KOPT-K1 (cell line): ENCODE data around the gene CLTC.

Source experiments
- H3K27ac ChIP-seq: fragments of 200-600 bp; sonication (generic); 2 replicates; pipeline ENCODE4 v1.5.1; 2016; ENCODE audit warnings: antibody characterized with exemption, mild to moderate bottlenecking, low read depth, low read length; ENCODE audit not compliant: poor library complexity, severe bottlenecking
- H3K36me3 ChIP-seq: fragments of 200-600 bp; sonication (generic); 2 replicates; pipeline ENCODE4 v1.5.1; 2017; ENCODE audit warnings: antibody characterized with exemption, mild to moderate bottlenecking, low read length, moderate library complexity; ENCODE audit not compliant: insufficient read depth
- H3K9me3 ChIP-seq: fragments of 200-600 bp; sonication (generic); 2 replicates; pipeline ENCODE4 v1.5.1; 2017; ENCODE audit warnings: antibody characterized with exemption, low read length, mild to moderate bottlenecking; ENCODE audit not compliant: insufficient read depth, poor library complexity, severe bottlenecking

Gene CLTC

GRCh38 chr17:59714255-59714654 is 94.6 kb downstream of the CLTC start:
- Histone ChIP-seq H3K9me3 (no peaks in the 10 kb centered on the region), H3K27ac (no peak overlapping the region)

GRCh38 chr17:59716427-59716826 is 96.7 kb downstream of the CLTC start:
- no peaks in the 10 kb centered on the region for H3K9me3 ChIP-seq
- no peak overlapping the region for H3K27ac ChIP-seq

More at GRCh38 chr17:59714255-59714654, 94.6 kb downstream of the CLTC start:
- H3K36me3 ChIP-seq, result no peaks in the 10 kb centered on the region

GRCh38 chr17:59719526-59719925 is 99.8 kb downstream of the CLTC start:
- no peaks in the 10 kb centered on the region for H3K9me3 ChIP-seq
- no peak overlapping the region for H3K27ac ChIP-seq

More at GRCh38 chr17:59716427-59716826, 96.7 kb downstream of the CLTC start:
- H3K36me3 ChIP-seq, result no peaks in the 10 kb centered on the region

DNA sequence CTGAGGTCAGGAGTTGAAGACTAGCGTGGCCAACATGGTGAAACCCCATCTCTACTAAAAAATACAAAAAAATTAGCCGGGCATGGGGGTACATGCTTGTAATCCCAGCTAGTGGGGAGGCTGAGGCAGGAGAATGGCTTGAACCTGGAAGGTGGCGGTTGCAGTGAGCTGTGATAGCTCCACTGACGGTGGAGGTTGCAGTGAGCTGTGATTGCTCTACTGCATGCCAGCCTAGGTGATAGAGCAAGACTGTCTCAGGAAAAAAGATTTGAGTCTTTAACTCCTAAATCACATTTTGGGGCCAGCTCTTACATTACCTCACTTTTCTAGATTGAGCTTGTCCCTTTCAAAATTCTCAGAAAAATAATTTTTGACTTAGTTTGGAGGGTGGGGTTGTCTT is 102.9 kb downstream of the CLTC start:
- Histone ChIP-seq H3K27ac (no peak overlapping the region), H3K36me3 (no peaks in the 10 kb centered on the region), H3K9me3 (no peaks in the 10 kb centered on the region)

More at GRCh38 chr17:59719526-59719925, 99.8 kb downstream of the CLTC start:
- H3K36me3 ChIP-seq, result no peaks in the 10 kb centered on the region

DNA sequence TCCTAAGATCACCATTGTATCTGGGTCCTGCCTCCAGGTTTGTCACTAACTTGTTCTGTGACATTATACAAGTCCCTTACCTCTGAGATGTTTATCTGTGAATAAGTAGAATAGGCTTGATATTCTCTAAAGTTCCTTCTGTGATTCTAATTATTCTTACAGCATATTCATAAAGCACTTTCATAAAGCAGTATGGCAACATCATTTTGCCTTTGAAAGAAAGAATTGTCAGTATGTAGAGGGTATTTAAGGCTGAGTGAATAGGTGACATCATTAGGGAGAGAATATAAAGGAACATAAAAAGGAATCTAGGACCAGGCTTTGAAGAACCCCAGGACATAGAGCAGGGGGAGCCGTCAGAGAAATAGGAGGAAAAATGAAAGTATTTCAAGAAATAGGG is 103.3 kb downstream of the CLTC start:
- Histone ChIP-seq H3K9me3 (no peaks in the 10 kb centered on the region), H3K27ac (no peak overlapping the region)

GRCh38 chr17:59723607-59724006 is 103.9 kb downstream of the CLTC start:
- Histone ChIP-seq H3K27ac (no peak overlapping the region), H3K36me3 (no peaks in the 10 kb centered on the region), H3K9me3 (no peaks in the 10 kb centered on the region)

More for the DNA sequence above, 103.3 kb downstream of the CLTC start:
- no peaks in the 10 kb centered on the region for H3K36me3 ChIP-seq

GRCh38 chr17:59725691-59726090 is 106.0 kb downstream of the CLTC start:
- Histone ChIP-seq H3K27ac (no peak overlapping the region), H3K9me3 (no peaks in the 10 kb centered on the region), H3K36me3 (no peaks in the 10 kb centered on the region)

DNA sequence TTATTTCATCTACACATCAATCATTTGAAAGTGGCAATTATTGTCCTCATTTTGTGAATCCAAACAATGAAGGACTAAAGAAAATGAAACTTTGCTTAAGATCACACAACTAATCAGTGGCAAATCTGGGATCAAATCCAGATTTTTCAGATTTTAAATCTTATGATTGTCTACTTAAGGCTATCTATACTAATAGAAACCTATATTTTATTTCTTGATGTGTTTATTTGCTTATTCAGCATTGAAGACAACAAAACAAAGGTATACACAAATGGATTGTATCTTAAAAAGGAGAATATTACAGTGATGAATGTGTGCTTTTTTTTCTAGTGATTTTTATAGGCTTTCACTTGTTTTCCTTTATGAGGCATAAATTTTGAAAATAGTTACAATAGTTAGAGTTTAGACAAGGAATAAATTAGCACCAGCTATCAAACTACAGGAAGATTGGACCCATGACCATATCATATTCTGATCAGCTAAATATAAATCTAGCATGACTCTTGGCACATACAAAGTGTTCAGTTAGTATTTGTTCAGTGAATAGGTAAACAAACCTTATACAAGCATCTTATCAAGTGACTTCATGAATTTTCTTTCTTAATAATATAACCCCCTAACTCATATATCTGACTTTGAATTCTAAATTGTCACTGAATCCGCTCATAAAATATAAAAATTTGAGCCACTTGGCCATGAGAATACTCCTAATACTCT is 108.3 kb downstream of the CLTC start:
- peaks cover 4% of the 10 kb centered on the region; the same call in 1 of the 2 replicates for H3K36me3 ChIP-seq
- H3K9me3 ChIP-seq, result no peaks in the 10 kb centered on the region
- no peak overlapping the region for H3K27ac ChIP-seq

GRCh38 chr17:59730268-59730834 is 110.7 kb downstream of the CLTC start:
- no peak overlapping the region for H3K27ac ChIP-seq
- peaks cover 21% of the 10 kb centered on the region for H3K36me3 ChIP-seq
- no peaks in the 10 kb centered on the region for H3K9me3 ChIP-seq

DNA sequence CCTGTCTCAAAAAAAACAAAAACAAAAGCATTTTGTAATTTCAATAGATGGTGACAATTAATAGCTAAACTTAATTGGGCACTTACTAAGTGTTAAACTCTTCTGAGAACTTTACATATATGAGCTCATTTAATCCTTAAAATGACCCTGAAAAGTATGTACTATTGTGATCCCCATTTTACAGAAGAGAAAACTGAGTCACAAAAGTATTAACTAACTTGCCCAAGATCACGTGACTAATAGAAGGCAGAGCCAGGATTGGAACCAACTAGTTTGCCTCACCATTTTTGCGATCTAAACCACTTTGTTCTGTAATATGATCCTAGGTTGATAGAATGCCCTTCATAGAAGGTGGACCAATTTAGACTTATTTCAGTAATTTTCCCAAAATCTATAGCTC is 114.0 kb downstream of the CLTC start:
- Histone ChIP-seq H3K36me3 (peaks cover 41% of the 10 kb centered on the region), H3K27ac (no peak overlapping the region), H3K9me3 (no peaks in the 10 kb centered on the region)

DNA sequence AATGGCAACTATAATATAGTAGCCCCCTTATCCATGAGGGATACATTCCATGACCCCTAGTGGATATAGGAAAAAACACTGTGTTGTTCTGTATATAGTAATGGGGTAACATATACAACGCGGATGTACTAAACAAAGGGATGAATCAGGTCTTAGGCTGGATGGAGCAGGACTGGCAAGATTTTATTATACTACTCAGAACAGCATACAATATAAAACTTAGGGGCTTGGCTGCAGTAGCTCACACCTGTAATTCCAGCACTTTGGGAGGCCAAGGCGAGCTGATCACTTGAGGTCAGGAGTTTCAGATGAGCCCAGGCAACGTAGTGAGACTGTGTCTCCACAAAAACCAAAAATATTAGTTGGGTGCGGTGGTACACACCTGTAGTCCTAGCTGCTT is 114.5 kb downstream of the CLTC start:
- Histone ChIP-seq H3K36me3 (peaks cover 46% of the 10 kb centered on the region), H3K27ac (no peak overlapping the region), H3K9me3 (no peaks in the 10 kb centered on the region)

- peaks cover 54% of the 10 kb centered on the region for H3K36me3 ChIP-seq
- H3K27ac ChIP-seq, result no peak overlapping the region
These were observed 117.6 kb downstream of the CLTC start for GRCh38 chr17:59737324-59737723.

DNA sequence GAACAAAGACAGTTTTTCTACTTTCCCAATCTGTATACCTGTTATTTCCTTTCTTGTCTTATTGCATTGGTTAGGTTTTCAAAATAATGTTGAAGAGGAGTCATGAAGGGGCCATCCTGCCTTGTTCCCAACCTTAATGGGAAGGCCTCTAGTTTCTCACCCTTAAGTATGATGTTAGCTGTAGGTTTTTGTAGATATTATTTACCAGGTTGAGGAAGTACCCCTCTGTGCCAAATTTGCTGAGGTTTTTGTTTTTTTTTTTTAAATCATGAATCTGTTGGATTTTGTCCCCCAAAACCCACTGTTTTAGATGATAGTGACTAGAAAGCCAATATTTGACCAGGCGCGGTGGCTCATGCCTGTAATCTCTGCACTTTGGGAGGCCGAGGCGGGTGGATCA is 124.1 kb downstream of the CLTC start:
- no peak overlapping the region for H3K27ac ChIP-seq
- H3K36me3 ChIP-seq, result peaks cover 27% of the 10 kb centered on the region
- peaks cover 15% of the 10 kb centered on the region for H3K9me3 ChIP-seq

More at GRCh38 chr17:59737324-59737723, 117.6 kb downstream of the CLTC start:
- H3K9me3 ChIP-seq, result no peaks in the 10 kb centered on the region

GRCh38 chr17:59745040-59745439 is 125.3 kb downstream of the CLTC start:
- no peak overlapping the region for H3K27ac ChIP-seq
- H3K9me3 ChIP-seq, result peaks cover 15% of the 10 kb centered on the region
- peaks cover 20% of the 10 kb centered on the region for H3K36me3 ChIP-seq
